ENCODE measurements around the gene HPD. TPM values are rescaled to one million over a fixed set of nuclear protein-coding genes. Genes with fewer than 3 reads are reported as not detected.
"Not testable (repeated sequence)": the region's sequence is repeated elsewhere in the genome, so short reads cannot be mapped to it uniquely, and the experiment has no call there.

The HPD gene
- polyA plus RNA-seq, 3 donors from 2014 or later, result not detected

GRCh38 chr12:121792607-121793439 is 65.8 kb downstream of the HPD start:
- Mint-ChIP-seq H3K4me3 (peak overlapping the region; percentile 86 to 95 (median 92)), H3K27me3 (ENCODE audit: low read depth in 3 of 3) (peaks cover 16 to 38% (median 24%) of the 10 kb centered on the region in 3 donors), H3K27ac (peak overlapping the region; percentile 99 to 100 (median 100)), H3K36me3 (peaks cover 0 to 9% (median 4%) of the 10 kb centered on the region in 3 donors), H3K4me1 (peaks cover 63 to 69% of the 10 kb centered on the region in 2 donors), H3K9me3 (no peaks in the 10 kb centered on the region)
- DNase-seq, result peak; percentile 67 to 73 (median 68)

- H3K4me1 Mint-ChIP-seq, result peaks cover 67 to 72% of the 10 kb centered on the region in 2 donors
- H3K9me3 Mint-ChIP-seq, result no peaks in the 10 kb centered on the region
- H3K27me3 Mint-ChIP-seq (ENCODE audit: low read depth in 3 of 3), result peaks cover 19 to 46% (median 31%) of the 10 kb centered on the region in 3 donors
- peak overlapping the region; percentile 86 to 95 (median 92) for H3K4me3 Mint-ChIP-seq
- peaks cover 4 to 12% (median 6%) of the 10 kb centered on the region in 3 donors for H3K36me3 Mint-ChIP-seq
- peak; percentile 61 to 67 (median 65) for DNase-seq
- peak overlapping the region; percentile 99 to 100 (median 100) for H3K27ac Mint-ChIP-seq
Observed at GRCh38 chr12:121791671-121792551, 66.7 kb downstream of the HPD start.

DNA sequence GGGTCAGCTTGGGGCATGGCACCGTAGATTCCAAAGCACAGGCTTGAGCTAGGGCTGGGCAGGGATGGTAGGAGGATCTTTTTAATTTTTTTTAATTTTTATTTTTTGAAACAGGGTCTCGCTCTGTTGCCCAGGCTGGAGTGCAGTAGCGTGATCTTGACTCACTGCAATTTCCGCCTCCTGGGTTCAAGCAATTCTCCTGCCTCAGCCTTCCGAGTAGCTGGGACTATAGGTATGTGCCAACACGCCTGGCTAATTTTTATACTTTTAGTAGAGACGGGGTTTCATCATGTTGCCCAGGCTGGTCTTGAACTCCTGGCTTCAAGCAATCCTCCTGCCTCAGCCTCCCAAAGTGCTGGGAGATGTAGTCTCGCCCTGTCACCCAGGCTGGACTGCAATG is 67.9 kb downstream of the HPD start:
- DNase-seq, H3K9me3 Mint-ChIP-seq: not testable (repeated sequence)
- Mint-ChIP-seq H3K27me3 (ENCODE audit: low read depth in 3 of 3) (peaks cover 19 to 49% (median 32%) of the 10 kb centered on the region in 3 donors), H3K27ac (peak overlapping the region; percentile 99 to 100 (median 100)), H3K4me3 (peak overlapping the region; percentile 86 to 95 (median 92)), H3K36me3 (peaks cover 5 to 14% (median 7%) of the 10 kb centered on the region in 3 donors), H3K4me1 (peaks cover 78 to 84% of the 10 kb centered on the region in 2 donors)

GRCh38 chr12:121789800-121790728 is 68.6 kb downstream of the HPD start:
- Mint-ChIP-seq H3K4me3 (peak overlapping the region; percentile 86 to 95 (median 92)), H3K36me3 (peaks cover 5 to 14% (median 7%) of the 10 kb centered on the region in 3 donors), H3K9me3 (no peaks in the 10 kb centered on the region), H3K27me3 (ENCODE audit: low read depth in 3 of 3) (peaks cover 18 to 48% (median 32%) of the 10 kb centered on the region in 3 donors), H3K27ac (peak overlapping the region; percentile 99 to 100 (median 100)), H3K4me1 (peaks cover 80 to 84% of the 10 kb centered on the region in 2 donors)
- peak; percentile 96 to 97 (median 96) for DNase-seq

Other genes starting within 250 kb of the HPD start
- gene ORAI1, start 232.3 kb downstream of the HPD start, polyA plus RNA-seq, result 100 to 1,000 TPM; 145 to 216 (median 183) TPM
- 1 to 10 TPM; 1.4 to 3.4 (median 2.0) TPM for gene MORN3, start 189.2 kb downstream of the HPD start, polyA plus RNA-seq
- 1 to 10 TPM; 1.8 to 4.0 (median 3.1) TPM for gene TMEM120B, start 146.1 kb downstream of the HPD start, polyA plus RNA-seq
- 100 to 1,000 TPM in 2 of 3 donors, 10 to 100 TPM in 1; 97.6 to 183 (median 128) TPM for gene RHOF, start 65.2 kb downstream of the HPD start, polyA plus RNA-seq
- gene SETD1B, start 54.9 kb downstream of the HPD start, polyA plus RNA-seq, result 1 to 10 TPM in 1 of 3 donors, under 1 TPM in 1, not detected in 1; 0.56 to 2.3 TPM
- 100 to 1,000 TPM in 1 of 3 donors, 10 to 100 TPM in 2; 92.9 to 120 (median 98.2) TPM for gene PSMD9, start 29.9 kb upstream of the HPD start, polyA plus RNA-seq
- under 1 TPM in 1 of 3 donors, not detected in 2; 0.04 TPM for gene CFAP251, start 59.7 kb upstream of the HPD start, polyA plus RNA-seq
- gene BCL7A, start 163.0 kb upstream of the HPD start, polyA plus RNA-seq, result 1 to 10 TPM in 1 of 3 donors, under 1 TPM in 2; 0.27 to 1.5 (median 0.48) TPM
- gene MLXIP, start 219.9 kb upstream of the HPD start, polyA plus RNA-seq, result 10 to 100 TPM in 1 of 3 donors, 1 to 10 TPM in 2; 3.5 to 10.6 (median 4.7) TPM